GM21619 (cell line): ENCODE data around the gene TCF4.
A peak's percentile ranks its signal among the peaks of the same experiment; 100 is the strongest.

ENCODE experiments used
- ATAC-seq: cut with Tn5 transposase; IDR thresholded peaks from one replicate; pipeline ENCODE4 v1.9.1; 2021; ENCODE audit not compliant: unreplicated experiment

TCF4 gene

DNA sequence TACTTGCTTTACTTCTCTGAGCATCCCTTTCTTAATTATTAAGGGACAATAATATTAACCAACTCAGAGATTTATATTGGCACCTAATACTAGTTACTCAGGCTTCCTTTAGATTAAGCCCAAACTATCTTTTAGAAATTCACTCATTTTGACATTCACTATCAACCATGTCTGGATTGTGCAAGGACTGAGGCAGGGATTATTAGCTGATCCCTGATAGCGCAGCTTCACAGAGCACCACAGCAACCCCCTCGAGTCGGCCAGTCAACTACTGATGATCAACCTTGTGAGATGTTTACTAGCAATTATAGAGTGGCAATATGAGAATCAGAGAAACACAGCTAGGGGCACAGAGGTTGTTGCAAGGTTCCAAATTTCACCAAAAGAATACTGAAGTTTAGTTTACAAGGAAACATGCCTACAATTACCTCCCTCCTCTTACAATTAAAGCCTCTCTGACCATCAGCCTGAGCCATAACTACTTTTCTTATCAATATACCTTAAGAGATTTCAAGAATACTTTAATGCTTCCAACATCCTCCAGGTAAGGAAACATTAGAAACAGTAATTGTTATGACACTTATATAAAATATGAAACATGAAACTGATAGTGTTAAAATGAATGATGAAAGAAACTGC, 191.6 kb downstream of the TCF4 start:
- ATAC-seq = no peak

DNA sequence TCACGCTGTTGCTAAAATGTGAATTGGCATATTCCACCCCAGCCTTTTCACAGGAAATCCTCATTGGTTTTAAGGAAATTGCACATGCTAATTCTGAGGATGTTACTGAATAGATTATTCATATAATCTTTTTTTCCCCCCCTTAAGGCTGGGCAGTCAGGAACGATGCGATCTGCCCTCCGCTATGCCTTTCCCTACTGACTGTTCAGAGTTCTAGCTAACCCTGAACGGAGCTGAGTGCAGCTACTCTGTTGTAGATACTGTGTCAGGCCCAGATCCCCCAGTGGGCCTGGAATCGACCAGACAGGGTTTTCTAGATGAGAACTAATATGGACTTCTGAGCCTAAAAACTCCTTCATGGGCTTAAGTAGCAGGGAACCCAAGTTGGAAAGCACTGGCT, 192.2 kb downstream of the TCF4 start:
- ATAC-seq = no peak

DNA sequence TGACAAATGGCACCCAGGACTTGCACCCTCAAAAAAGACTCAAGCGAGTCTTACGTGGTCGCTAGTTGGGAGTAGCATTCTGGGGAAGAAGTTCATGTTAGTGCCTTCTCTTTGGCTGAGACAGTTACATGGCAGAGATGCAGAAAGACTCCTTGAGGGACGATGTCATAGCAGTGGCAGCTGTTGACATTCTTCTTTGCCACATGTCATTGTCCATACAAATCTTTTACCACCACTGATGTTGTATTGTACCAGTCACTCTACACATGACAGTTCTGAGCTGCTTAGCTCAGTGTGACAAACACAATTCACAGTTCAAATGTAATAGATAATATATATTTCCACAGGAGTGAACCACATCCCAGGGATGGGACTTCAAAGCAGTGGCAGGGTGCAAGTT, 197.1 kb downstream of the TCF4 start:
- no peak for ATAC-seq

DNA sequence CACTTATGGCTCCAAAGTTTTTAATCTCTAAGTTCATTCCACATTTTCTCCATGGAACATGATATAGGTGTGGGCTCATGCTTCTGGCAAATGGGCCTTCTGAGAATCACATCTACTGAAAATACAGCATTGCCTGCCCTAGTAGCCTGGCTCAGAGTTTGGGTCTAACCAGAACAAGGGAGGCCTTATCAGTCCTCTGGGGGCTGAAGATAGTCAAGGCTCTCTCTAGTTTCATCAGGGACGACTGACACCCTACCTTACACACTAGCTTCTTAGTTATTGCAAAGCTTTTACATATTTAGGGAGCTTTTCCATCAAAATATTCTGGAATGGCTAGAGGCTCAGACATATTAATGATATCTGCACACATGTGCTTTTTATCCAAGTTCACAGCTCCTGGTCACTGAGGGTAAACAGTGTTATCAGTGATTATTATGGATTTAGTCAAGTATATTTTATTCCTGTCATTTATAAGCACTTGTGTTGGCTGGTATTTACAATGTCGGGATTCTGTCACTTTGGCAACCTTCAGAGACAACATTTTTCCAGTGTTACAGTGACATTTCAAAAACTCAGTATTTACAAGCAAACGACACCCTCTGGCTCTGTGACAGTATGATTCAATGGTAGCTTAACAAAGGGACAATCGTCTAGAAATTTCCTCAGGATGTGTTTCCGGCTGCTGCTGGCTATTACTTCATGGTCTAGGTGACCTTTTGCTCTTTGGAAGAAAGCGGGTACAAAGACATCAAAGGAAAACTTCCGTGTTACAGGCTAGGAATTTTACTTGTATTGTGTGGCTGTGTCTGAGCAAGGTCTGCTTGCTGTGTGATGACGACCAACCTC, 200.6 kb downstream of the TCF4 start:
- no peak for ATAC-seq

DNA sequence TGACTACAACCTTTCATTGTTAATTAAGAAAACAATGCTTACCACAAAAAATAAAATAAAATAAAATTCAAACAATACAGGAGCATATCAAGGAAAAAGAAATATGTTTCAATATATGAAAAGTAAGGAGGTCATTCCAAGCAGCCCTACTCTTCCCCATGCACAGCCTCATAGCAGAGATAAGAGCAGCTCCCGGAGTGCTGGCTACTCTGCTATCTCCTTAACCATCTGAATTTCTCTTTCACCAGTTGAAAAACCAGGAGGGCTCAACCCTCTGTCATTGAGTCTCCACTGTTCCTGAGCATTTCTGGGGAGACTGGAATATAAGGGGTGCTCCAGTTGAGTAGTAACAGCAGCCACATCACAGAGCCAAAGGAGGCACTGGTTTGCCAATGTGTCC, 201.4 kb downstream of the TCF4 start:
- ATAC-seq = no peak

DNA sequence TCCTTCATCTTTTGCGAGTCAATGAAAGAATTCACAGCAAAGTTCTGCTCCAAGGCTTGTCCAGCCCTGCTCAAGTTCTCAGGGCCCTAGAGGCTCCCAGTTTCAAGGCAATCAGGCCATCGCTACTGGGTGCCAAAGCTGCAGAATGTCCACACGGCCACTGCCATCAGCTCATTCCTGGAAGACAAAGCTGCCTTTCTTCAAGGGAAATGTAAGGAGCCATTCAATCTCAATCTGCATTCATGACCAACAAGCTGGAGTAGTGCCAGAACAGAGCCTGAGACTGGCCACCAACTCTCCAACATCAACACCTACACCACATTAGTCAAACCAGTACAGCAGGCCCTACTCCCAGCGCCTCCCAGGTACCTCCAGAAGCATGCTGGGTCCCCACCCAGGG, 202.2 kb downstream of the TCF4 start:
- no peak for ATAC-seq

DNA sequence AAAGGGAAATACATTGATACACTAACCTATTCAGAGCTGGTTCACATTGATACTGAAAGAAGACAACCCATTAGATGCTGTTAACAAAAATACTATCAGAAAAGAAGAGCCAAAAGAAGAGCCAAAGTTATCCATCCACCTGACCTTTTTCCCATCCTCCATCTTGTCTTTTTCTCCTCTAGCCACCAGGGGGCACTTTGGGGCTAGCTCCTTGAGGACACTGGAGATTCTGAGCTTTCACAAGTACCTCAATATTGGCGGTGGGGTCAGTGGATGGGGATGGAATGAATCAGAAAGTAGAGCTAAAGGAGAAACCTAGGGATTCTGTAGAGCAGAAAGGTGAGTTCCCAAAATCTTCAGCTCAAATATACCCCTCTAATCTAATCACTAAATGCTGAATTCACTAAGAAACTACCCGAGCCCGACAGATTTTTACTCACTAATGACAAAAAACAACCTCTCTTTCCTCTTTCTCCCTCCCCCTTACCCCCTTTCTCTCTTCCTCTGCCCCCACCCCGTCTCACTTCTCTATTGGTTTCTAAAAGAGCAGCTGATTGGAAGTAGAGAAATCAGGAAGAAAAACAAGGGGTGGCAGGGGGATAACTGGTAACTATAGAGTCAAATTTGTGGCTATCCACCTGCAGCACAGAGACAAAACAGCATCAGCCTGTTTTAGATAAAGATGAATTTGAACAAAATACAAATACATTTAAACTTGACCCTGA, 203.3 kb downstream of the TCF4 start:
- ATAC-seq = no peak

DNA sequence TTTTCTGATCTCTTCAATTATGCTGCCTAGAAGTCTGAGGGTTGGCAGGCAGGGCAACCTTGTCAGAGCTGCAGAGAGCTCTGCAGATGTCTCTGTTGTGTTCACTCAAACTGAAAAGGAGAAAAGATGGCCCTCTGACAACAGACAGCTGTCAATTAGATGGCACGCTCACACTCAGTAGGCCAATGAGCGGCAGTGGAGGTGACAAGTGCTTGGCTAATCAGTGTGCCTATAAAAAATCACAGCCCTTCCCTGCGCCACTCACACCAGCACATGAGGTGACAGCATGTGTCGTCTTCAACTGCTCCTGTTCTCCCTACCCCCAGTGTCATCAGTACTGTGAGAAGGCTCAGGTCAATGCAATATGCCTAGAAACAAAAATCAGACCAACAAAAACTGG, 203.9 kb downstream of the TCF4 start:
- no peak for ATAC-seq

DNA sequence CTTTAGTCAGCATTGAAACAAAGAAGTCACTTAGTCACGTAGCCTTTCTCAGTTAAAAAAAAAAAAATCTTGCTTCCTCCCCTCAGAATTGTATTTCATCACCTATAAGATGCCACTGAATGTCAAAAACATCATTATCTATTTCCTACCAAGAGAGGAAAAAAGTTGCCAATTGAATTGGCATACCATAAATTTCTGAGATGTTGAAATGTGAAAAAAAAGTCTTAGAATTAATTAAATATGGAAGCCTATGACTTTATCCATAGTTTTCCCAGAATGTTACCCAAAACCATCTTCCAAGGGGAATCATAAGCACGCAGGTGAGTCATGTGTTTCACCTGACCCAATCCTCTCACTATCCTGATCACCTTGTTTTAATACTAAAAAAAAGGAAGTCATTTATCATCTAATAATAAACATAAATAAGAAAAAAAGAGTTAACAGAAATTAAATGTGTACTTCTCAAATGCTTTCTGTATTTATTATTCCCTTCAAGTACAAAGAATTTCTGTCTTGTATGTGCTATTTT, 205.7 kb downstream of the TCF4 start:
- ATAC-seq = no peak

DNA sequence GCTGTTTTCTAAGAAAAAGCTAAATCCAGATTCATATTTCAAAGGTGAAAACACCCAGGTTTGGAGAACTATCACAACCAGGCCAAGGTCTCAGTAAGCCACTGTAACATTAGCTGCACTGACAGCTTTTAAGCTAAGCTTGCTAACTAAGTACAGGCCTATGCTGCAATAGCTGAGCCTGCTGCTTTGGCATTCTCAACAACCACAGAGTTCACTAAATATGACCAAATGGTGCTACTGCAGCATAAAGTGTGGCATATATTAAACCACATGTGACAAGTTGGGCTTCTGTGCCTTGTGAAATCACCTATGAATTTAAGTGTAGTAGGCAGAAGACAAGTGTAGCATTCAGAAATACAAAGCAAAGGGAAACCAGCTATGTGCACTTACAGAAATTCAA, 206.7 kb downstream of the TCF4 start:
- no peak for ATAC-seq

DNA sequence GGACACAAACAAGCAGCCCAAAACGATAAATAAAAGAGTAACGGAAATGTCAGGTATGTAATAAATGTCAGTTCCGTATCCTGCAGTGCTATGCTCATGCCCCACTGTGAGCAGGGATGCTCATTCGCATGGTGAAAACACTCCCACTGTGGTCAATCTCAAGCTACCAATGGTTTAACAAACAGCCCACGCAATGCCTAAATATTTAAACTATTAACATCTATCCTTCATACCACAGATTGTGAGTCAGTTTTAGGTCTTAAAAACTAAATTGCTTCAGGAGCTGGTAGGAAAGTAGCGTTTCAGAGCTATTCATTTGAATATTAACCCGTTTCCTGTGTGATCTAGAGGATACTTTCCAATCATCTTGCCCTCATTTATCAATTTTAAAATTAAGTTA, 207.4 kb downstream of the TCF4 start:
- ATAC-seq = no peak

DNA sequence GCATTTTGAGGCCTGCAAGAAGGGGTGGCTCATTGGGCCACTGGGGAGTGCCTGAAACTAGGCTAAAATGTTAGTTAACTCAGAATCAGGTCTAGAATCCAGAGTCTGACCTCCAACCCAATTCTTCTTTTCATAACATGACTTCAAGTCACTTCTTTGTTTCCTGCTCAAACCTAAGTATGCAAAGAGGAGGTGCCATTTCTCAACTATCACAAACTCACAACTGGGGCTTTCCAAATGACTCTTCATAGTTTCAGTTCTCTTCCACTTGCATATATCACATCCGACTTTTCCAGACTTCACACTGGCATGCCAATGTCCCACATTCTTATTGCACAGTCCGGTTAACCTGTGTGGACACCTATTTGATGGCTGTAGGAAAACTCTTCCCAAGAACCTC, 211.6 kb downstream of the TCF4 start:
- peak; percentile 90 for ATAC-seq

DNA sequence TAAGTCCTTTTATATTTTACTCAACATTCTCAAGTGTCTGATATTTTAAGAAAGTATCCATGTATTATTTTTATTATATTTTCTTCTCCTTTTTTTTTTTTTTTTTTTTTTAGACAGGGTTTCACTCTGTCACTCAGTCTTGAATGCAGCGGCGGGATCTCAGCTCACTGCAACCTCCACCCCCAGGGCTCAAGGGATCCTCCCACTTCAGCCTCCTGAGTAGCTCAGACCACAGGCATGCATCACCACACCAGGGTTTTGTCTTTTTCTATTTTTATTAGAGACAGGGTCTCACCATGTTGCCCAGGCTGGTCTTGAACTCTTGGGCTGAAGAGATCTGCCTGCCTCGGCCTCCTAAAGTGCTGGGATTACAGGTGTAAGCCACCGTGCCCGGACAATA, 212.1 kb downstream of the TCF4 start:
- ATAC-seq = no peak

DNA sequence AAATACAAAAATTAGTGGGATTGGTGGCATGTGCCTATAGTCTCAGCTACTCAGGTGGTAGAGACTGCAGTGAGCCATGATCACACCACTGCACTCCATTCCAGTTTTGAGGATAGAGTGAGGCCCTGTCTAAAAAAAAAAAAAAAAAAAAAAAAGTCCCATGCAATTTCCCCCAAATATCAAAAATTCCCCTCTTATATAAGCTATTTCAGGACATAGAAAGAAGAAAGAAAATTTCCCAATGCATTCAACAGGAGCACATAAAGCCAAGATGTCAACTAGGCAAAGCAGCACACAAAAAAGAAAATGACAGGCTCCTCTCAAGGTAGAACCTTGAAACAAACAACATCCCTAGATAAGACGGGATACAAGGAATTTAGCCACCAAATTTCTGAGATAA, 213.3 kb downstream of the TCF4 start:
- ATAC-seq = no peak

DNA sequence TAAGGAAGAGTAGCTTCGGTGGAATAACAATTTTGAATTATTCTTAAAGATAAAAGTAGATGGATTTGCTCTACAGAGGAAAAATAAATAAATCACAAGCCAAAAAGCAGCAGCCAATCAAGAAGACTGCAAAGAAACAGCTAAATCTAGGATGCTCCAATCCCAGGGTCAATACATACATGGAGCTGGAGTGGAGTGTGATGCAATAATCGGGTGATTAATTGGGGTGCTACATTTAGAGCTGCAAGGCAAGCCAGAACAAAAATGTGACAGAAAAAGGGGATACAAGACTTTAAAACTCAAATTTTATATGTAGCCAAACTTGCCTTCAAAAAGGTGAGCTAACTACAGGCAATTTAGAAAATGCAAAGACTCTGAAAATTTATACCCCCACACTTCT, 215.8 kb downstream of the TCF4 start:
- ATAC-seq = no peak

DNA sequence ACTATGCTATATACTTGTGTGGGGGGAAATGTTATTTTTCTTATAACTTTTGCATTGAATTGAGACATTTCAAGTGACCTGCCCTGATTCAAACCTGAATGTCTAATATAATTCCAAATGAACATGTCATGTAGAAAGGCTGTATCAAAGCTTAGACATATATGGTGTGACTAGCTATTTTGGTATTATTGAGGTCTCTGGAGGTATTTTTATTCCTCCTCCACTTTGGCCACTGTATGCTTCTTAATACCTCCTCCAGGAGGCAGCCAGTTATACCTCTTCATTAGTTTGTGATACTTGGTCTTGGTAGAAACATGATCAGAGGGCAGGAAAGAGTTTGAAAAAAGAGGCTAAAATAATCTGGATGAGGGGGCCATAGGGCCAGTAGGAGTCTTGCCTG, 217.1 kb downstream of the TCF4 start:
- no peak for ATAC-seq

DNA sequence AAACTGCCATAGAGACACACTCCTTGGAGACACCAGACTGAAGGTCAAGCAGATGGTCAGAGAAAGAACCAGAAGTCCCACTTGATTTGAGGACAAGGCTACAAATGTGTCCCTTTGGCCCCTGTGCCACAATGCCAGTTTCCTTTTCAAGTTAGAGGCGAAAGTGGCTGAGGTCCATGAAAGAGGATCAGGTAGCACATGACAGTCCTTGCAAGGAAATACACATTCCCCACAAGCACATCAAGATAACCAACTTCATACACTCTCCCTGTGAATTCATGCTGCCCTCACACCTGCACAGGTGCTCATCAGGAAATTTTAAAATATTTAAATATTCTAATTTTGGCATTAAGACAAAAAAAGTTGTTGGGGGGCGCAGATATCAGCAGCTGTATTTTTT, 218.6 kb downstream of the TCF4 start:
- no peak for ATAC-seq

DNA sequence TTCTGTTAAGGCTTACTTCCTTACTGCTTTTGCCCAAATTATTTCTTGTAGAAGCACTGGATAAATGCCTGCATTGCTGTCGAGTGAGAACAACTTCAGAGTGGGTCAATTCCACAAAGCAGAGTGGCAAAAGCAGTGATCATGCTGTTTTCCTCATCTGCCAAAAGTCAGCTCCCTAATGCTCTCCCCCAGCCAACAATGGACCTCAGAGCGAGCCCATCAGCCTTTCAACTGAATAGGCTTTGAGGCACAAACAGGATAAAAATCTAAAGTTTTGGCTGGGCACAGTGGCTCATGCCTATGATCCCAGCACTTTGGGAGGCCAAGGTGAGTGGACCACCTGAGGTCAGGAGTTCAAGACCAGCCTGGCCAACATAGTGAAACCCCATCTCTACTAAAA, 222.7 kb downstream of the TCF4 start:
- ATAC-seq = no peak

DNA sequence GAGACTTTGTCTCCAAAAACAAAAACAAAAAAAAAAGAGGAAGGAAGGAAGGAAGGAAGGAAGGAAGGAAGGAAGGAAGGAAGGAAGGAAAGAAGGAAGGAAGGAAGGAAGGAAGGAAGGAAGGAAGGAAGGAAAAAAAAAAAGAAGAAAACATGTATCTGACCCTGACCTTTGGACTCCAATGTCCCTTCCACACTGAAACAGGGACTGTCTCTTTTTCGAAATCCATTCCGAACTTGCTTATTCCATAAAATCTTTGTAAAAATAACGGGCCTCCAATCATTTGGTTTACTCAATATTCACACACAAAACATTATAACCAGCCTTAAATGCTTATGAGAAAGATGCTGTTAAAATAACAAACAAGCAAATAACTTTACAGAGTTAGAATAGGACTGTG, 225.7 kb downstream of the TCF4 start:
- no peak for ATAC-seq

DNA sequence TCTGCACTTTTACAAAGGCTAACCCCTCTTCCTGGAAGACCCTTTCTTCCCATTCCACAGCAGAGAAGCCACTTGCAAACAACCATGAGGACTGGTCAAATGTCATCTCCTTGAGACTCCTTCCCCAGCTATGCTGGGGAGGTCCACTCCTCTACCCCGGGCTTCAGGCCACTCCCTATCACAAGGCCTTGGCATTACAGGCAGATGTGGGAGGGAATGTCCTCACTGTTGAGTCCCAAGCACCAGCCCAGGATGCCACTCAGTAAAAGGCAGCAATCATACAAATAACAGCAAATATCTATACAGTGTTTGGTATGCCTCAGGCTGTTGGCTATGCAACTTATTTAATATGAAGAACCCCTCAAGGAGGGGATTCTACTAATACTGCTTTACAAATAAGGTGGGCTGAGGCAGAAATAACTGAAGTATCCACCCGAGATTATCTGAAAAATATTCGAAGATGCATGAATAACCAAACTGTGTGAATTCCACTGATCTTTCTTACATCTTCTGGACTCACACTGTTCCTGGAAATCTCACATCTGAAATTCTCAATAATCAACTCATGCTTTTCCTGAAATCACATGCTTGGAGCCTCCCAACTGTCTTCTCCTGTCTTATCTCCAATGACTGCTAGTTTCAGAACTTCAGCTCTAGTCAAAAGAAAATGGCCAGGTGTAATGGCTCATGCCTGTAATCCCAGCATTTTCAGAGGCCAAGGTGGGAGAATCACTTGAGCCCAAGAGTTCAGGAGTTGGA, 226.3 kb downstream of the TCF4 start:
- ATAC-seq = no peak

DNA sequence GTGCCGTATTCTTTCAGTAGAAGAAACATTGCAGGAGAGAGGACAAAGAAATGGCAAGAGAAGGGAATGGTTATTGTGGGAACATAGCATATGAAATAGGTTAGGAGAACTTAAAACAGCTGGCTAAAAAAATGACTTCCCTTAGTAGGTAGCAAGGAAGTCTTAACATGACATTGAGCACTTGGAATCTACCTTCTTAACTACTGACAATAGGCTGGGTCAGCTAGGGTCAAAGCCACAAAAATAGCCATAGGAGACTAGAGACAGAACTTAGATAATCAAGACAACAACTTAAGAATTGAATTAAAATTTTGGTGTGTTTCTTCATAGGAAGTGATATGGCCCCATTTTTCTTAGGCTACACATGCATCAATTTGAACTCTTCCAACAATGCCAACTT, 227.9 kb downstream of the TCF4 start:
- ATAC-seq = no peak
